Peyer's patch (tissue), 4 donors: ENCODE results near the gene SLC39A8. TPM values are rescaled to one million over a fixed set of nuclear protein-coding genes. Genes with fewer than 3 reads are reported as not detected.
"Not testable (repeated sequence)": the region's sequence is repeated elsewhere in the genome, so short reads cannot be mapped to it uniquely, and the experiment has no call there.

Source experiments
- DNase-seq, 3 donors: peaks; one replicate each; pipeline ENCODE4 v3.0.0-alpha.2; 2017 to 2019
- H3K27ac ChIP-seq, 4 donors: fragments of 200-600 bp; sonication (generic); one replicate each; pipeline ENCODE4 v1.5.1; 2016 to 2019
- H3K27me3 ChIP-seq, 2 donors: fragments of 200-600 bp; sonication (generic); one replicate each; pipeline ENCODE4 v1.5.1; 2019
- H3K36me3 ChIP-seq, 3 donors: fragments of 200-600 bp; sonication (generic); one replicate each; pipeline ENCODE4 v1.5.1; 2016 to 2019
- H3K4me1 ChIP-seq, 4 donors: fragments of 200-600 bp; sonication (generic); one replicate each; pipeline ENCODE4 v1.5.1; 2016 to 2019
- H3K4me3 ChIP-seq, 4 donors: fragments of 200-600 bp; sonication (generic); 1 replicate in 3 of 4; 2 replicates in 1 of 4; pipeline ENCODE4 v1.5.1; 2016 to 2019; ENCODE audit warnings: mild to moderate bottlenecking in 1 of 4
- H3K9me3 ChIP-seq, 4 donors: fragments of 200-600 bp; sonication (generic); one replicate each; pipeline ENCODE4 v1.5.1; 2016 to 2019; ENCODE audit warnings: mild to moderate bottlenecking in 1 of 4
- POLR2A ChIP-seq, 2 donors: fragments of 450-650 bp; IDR thresholded peaks; one replicate each; pipeline ENCODE4 v1.5.1; 2017; ENCODE audit warnings: antibody characterized with exemption in 2 of 2, mild to moderate bottlenecking in 2 of 2, moderate library complexity in 2 of 2
- total RNA-seq, 4 donors: library from RNA; depleted of rRNA; stranded (reverse); fragments of >200 nt; gene quantifications; one replicate each; pipeline ENCODE4 v1.1.0, GENCODE V29; 2016
- TF ChIP-seq, protein P1 (sequence below), 6 experiments: fragments of 450-650 bp in 4 of 6; fragments of 200-600 bp in 2 of 6; sonication (generic) in 1 of 6; IDR thresholded peaks; one replicate each; pipeline ENCODE4 v1.5.1; 2017 to 2019; ENCODE audit warnings: antibody characterized with exemption in 6 of 6, mild to moderate bottlenecking in 3 of 6, moderate library complexity in 1 of 6

The SLC39A8 gene
- total RNA-seq, 4 donors from 2014 or later: 9.1 to 12.1 (median 9.5) TPM

DNA sequence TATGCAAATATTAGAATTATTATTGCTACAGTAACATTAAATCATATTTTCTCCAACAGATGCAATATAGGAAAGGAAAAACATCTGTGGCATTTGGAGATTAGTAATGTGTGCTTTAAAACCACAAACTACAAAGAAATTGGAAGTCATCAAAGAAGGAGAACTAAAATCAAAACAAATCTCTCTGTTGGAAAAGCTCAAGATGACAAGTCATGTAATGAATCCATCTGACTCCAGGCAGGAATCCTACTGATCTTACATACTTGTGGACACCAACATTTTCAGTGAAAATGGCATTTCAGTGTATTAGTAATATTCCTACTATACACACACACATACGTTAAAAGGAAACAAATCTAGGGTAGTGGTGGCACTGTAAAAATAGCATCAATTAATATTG, 98.2 kb downstream of the SLC39A8 start:
- TF ChIP-seq, protein P1, sequence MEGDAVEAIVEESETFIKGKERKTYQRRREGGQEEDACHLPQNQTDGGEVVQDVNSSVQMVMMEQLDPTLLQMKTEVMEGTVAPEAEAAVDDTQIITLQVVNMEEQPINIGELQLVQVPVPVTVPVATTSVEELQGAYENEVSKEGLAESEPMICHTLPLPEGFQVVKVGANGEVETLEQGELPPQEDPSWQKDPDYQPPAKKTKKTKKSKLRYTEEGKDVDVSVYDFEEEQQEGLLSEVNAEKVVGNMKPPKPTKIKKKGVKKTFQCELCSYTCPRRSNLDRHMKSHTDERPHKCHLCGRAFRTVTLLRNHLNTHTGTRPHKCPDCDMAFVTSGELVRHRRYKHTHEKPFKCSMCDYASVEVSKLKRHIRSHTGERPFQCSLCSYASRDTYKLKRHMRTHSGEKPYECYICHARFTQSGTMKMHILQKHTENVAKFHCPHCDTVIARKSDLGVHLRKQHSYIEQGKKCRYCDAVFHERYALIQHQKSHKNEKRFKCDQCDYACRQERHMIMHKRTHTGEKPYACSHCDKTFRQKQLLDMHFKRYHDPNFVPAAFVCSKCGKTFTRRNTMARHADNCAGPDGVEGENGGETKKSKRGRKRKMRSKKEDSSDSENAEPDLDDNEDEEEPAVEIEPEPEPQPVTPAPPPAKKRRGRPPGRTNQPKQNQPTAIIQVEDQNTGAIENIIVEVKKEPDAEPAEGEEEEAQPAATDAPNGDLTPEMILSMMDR (IDR thresholded peaks at IDR 0.05): no peak
- no peak for TF ChIP-seq POLR2A (IDR thresholded peaks at IDR 0.05)
- Histone ChIP-seq H3K36me3 (no peaks in the 10 kb centered on the region), H3K4me3 (no peak overlapping the region), H3K4me1 (no peaks in the 10 kb centered on the region), H3K27me3 (no peaks in the 10 kb centered on the region), H3K27ac (no peak overlapping the region), H3K9me3 (no peaks in the 10 kb centered on the region)
- no peak for DNase-seq

GRCh38 chr4:102246416-102246815, 98.9 kb downstream of the SLC39A8 start:
- no peak overlapping the region for H3K4me3 ChIP-seq
- no peaks in the 10 kb centered on the region for H3K36me3 ChIP-seq
- no peaks in the 10 kb centered on the region for H3K4me1 ChIP-seq
- H3K27ac ChIP-seq: no peak overlapping the region
- H3K9me3 ChIP-seq: no peaks in the 10 kb centered on the region
- TF ChIP-seq POLR2A (IDR thresholded peaks at IDR 0.05): no peak
- TF ChIP-seq, protein P1 (IDR thresholded peaks at IDR 0.05): no peak
- H3K27me3 ChIP-seq: no peaks in the 10 kb centered on the region
- no peak for DNase-seq

DNA sequence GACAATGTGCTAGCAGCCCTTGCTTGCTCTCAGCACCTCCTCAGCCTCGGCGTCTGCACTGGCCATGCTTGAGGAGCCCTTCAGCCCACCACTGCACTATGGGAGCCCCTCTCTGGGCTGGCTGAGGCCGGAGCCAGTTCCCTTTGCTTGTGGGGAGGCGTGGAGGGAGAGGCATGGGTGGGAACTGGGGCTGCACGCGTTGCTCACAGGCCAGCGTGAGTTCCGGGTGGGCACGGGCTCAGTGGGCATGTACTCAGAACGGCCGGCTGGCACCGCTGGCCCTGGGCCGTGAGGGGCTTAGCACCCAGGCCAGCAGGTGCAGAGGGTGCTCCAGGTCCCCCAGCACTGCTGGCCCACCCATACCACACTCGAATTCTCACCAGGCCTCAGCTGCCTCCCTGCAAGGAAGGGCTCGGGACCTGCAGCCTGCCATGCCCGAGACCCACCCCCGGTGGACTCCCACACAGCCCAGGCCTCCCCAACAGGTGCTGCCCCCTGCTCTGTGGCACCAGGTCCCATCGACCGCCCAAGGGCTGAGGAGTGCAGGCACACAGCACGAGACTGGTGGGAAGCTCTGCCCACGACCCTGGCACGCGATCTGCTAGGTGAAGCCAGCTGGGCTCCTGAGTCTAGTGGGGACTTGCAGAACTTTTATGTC, 100.3 kb downstream of the SLC39A8 start:
- no peaks in the 10 kb centered on the region for H3K27me3 ChIP-seq
- no peaks in the 10 kb centered on the region for H3K9me3 ChIP-seq
- H3K4me1 ChIP-seq: no peaks in the 10 kb centered on the region
- TF ChIP-seq, protein P1 (IDR thresholded peaks at IDR 0.05): no peak
- TF ChIP-seq POLR2A (IDR thresholded peaks at IDR 0.05): no peak
- H3K27ac ChIP-seq: no peak overlapping the region
- no peak for DNase-seq
- H3K36me3 ChIP-seq: no peaks in the 10 kb centered on the region
- H3K4me3 ChIP-seq: no peak overlapping the region

GRCh38 chr4:102243296-102243695, 102.0 kb downstream of the SLC39A8 start:
- H3K36me3 ChIP-seq, H3K9me3 ChIP-seq, H3K27ac ChIP-seq, H3K27me3 ChIP-seq, H3K4me3 ChIP-seq, H3K4me1 ChIP-seq, DNase-seq: not testable (repeated sequence)

DNA sequence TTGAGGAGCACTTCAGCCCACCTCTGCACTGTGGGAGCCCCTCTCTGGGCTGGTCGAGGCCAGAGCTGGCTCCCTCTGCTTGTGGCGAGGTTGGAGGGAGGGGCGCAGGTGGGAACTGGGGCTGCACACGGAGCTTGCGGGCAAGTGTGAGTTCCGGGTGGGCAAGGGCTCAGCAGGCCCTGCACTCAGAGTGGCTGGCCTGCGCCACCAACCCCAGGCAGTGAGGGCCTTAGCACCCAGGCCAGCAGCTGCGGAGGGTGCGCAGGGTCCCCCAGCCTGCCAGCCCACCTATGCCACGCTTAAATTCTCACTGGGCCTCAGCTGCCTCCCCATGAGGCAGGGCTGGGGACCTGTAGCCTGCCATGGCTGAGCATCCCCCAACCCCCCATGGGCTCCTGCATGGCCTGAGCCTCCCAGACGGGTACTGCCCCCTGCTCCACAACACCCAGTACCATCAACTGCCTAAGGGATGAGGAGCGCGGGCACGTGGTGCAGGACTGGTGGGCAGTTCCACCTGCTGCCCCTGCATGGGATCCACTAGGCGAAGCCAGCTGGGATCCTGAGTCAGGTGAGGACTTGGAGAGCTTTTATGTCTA, 110.9 kb downstream of the SLC39A8 start:
- Histone ChIP-seq H3K9me3 (no peaks in the 10 kb centered on the region), H3K27me3 (no peaks in the 10 kb centered on the region), H3K4me1 (no peaks in the 10 kb centered on the region), H3K27ac (no peak overlapping the region), H3K4me3 (no peak overlapping the region), H3K36me3 (no peaks in the 10 kb centered on the region)
- no peak for TF ChIP-seq POLR2A (IDR thresholded peaks at IDR 0.05)
- TF ChIP-seq, protein P1 (IDR thresholded peaks at IDR 0.05): no peak
- DNase-seq: no peak

- no peak for TF ChIP-seq POLR2A (IDR thresholded peaks at IDR 0.05)
- TF ChIP-seq, protein P1 (IDR thresholded peaks at IDR 0.05): no peak
- Histone ChIP-seq H3K27ac (no peak overlapping the region), H3K4me3 (no peak overlapping the region), H3K27me3 (no peaks in the 10 kb centered on the region), H3K9me3 (no peaks in the 10 kb centered on the region), H3K36me3 (no peaks in the 10 kb centered on the region), H3K4me1 (no peaks in the 10 kb centered on the region)
- no peak for DNase-seq
Measured at GRCh38 chr4:102230194-102230593, 115.1 kb downstream of the SLC39A8 start.
